ENCODE results near the gene RASAL1. TPM values are rescaled to one million over a fixed set of nuclear protein-coding genes. Genes with fewer than 3 reads are reported as not detected.
A peak's percentile ranks its signal among the peaks of the same experiment; 100 is the strongest.

RASAL1 gene
- polyA plus RNA-seq (ENCODE audit: insufficient read depth in 1 of 5, insufficient read length in 5 of 5, low replicate concordance in 1 of 5) = under 1 TPM; 0.15 to 0.56 (median 0.25) TPM
- long read RNA-seq, donor 1 = 0 reads
- long read RNA-seq, donor 2 = 0 reads
- long read RNA-seq, donor 3 = 0 reads
- long read RNA-seq, donor 4 = 0 reads
- long read RNA-seq, donor 5 = 0 reads
- long read RNA-seq, donor 6 = 0 reads
- long read RNA-seq, donor 7 = 0 reads
- long read RNA-seq, donor 8 = 0 reads

- no peak for DNase-seq
Observed at GRCh38 chr12:113135178-113136127, at the start of gene RASAL1. TSS of gene RASAL1 (minus strand) at chr12:113135761. CDS start at chr12:113135462, 299 bp downstream.

- peak; percentile 87 to 88 for DNase-seq
Observed at GRCh38 chr12:113184900-113185179, 49.3 kb upstream of the RASAL1 start.

GRCh38 chr12:113184098-113184899, 48.7 kb upstream of the RASAL1 start:
- DNase-seq = no peak

- no peak for DNase-seq
Observed at GRCh38 chr12:113183030-113183589, 47.5 kb upstream of the RASAL1 start.

GRCh38 chr12:113181975-113182374, 46.4 kb upstream of the RASAL1 start:
- no peak for DNase-seq

- no peak for DNase-seq
Observed at GRCh38 chr12:113180333-113180732, 44.8 kb upstream of the RASAL1 start.

- DNase-seq = no peak
Observed at GRCh38 chr12:113179023-113179422, 43.5 kb upstream of the RASAL1 start.

- peak; percentile 30 to 60 for DNase-seq
Observed at GRCh38 chr12:113174461-113175384, 39.2 kb upstream of the RASAL1 start.

- no peak for DNase-seq
Observed at GRCh38 chr12:113173081-113173698, 37.6 kb upstream of the RASAL1 start.

- no peak for DNase-seq
Observed at GRCh38 chr12:113172185-113172584, 36.6 kb upstream of the RASAL1 start.

- no peak for DNase-seq
Observed at GRCh38 chr12:113171543-113171942, 36.0 kb upstream of the RASAL1 start.

GRCh38 chr12:113170926-113171325, 35.4 kb upstream of the RASAL1 start:
- no peak for DNase-seq

GRCh38 chr12:113170457-113170856, 34.9 kb upstream of the RASAL1 start:
- no peak for DNase-seq

GRCh38 chr12:113169697-113170096, 34.1 kb upstream of the RASAL1 start:
- DNase-seq = no peak

GRCh38 chr12:113167868-113168267, 32.3 kb upstream of the RASAL1 start:
- DNase-seq = no peak

- DNase-seq = no peak
Observed at GRCh38 chr12:113165521-113166450, 30.2 kb upstream of the RASAL1 start.

- DNase-seq = no peak
Observed at GRCh38 chr12:113164014-113164413, 28.5 kb upstream of the RASAL1 start.

GRCh38 chr12:113163030-113163360, 27.4 kb upstream of the RASAL1 start:
- DNase-seq = no peak

Measured in right lung (tissue), 10 donors.